H9 (cell line): ENCODE data around the gene OARD1. TPM values are rescaled to one million over a fixed set of nuclear protein-coding genes. Genes with fewer than 3 reads are reported as not detected.

ENCODE experiments used
- DNase-seq: peaks from one replicate; pipeline ENCODE4 v3.0.0-alpha.2; 2017
- H2AFZ ChIP-seq: one replicate; pipeline ENCODE4 v1.6.1; 2013; ENCODE audit warnings: mild to moderate bottlenecking, low read length, control low read depth, moderate library complexity
- H2AK5ac ChIP-seq: 2 replicates; pipeline ENCODE4 v1.6.1; 2013; ENCODE audit warnings: low read length, control low read depth, mixed read lengths; ENCODE audit not compliant: insufficient read length
- H2BK120ac ChIP-seq: one replicate; pipeline ENCODE4 v1.6.1; 2013; ENCODE audit warnings: low read depth, mild to moderate bottlenecking, low read length, control low read depth, inconsistent platforms; ENCODE audit not compliant: poor library complexity, severe bottlenecking
- H2BK12ac ChIP-seq: 2 replicates; pipeline ENCODE4 v1.6.1; 2013; ENCODE audit warnings: low read length, control low read depth, mixed read lengths, low read depth; ENCODE audit not compliant: insufficient read length
- H2BK15ac ChIP-seq: 2 replicates; pipeline ENCODE4 v1.6.1; 2013; ENCODE audit warnings: low read depth, low read length, control low read depth
- H2BK20ac ChIP-seq: one replicate; pipeline ENCODE4 v1.6.1; 2013; ENCODE audit warnings: low read depth, mild to moderate bottlenecking, low read length, control low read depth, inconsistent platforms; ENCODE audit not compliant: poor library complexity, severe bottlenecking
- H2BK5ac ChIP-seq: 2 replicates; pipeline ENCODE4 v1.6.1; 2013; ENCODE audit warnings: low read length, control low read depth, mixed read lengths; ENCODE audit not compliant: insufficient read length
- H3K14ac ChIP-seq: 2 replicates; pipeline ENCODE4 v1.6.1; 2013; ENCODE audit warnings: low read length, control low read depth; ENCODE audit not compliant: insufficient read depth
- H3K18ac ChIP-seq: 2 replicates; pipeline ENCODE4 v1.6.1; 2013; ENCODE audit warnings: low read depth, mild to moderate bottlenecking, mixed read lengths, low read length, control low read depth; ENCODE audit not compliant: insufficient read length
- H3K23ac ChIP-seq: 2 replicates; pipeline ENCODE4 v1.6.1; 2013; ENCODE audit warnings: low read length, control low read depth, mixed read lengths, low read depth; ENCODE audit not compliant: insufficient read length
- H3K23me2 ChIP-seq: 2 replicates; pipeline ENCODE4 v1.6.1; 2013; ENCODE audit warnings: low read depth, mild to moderate bottlenecking, mixed read lengths, low read length, control low read depth; ENCODE audit not compliant: insufficient read length, poor library complexity, severe bottlenecking
- H3K27ac ChIP-seq: 2 replicates; pipeline ENCODE4 v1.5.1; 2013; ENCODE audit warnings: low read length, control low read depth, mixed read lengths, low read depth; ENCODE audit not compliant: insufficient read length
- H3K27me3 ChIP-seq: 2 replicates; pipeline ENCODE4 v1.6.1; 2013; ENCODE audit warnings: low read length, control low read depth, inconsistent platforms; ENCODE audit not compliant: insufficient read depth
- H3K4ac ChIP-seq: 2 replicates; pipeline ENCODE4 v1.6.1; 2013; ENCODE audit warnings: low read depth, mild to moderate bottlenecking, control low read depth, inconsistent platforms, low read length, moderate library complexity
- H3K4me1 ChIP-seq: 2 replicates; pipeline ENCODE4 v1.6.1; 2013; ENCODE audit warnings: low read length, control low read depth, inconsistent platforms; ENCODE audit not compliant: insufficient read depth
- H3K4me2 ChIP-seq: 2 replicates; pipeline ENCODE4 v1.6.1; 2013; ENCODE audit warnings: low read length, control low read depth, mixed read lengths; ENCODE audit not compliant: insufficient read length, insufficient read depth
- H3K56ac ChIP-seq: 2 replicates; pipeline ENCODE4 v1.6.1; 2013; ENCODE audit warnings: low read depth, mild to moderate bottlenecking, mixed read lengths, low read length, control low read depth; ENCODE audit not compliant: insufficient read length
- H3K79me1 ChIP-seq: 2 replicates; pipeline ENCODE4 v1.6.1; 2013; ENCODE audit warnings: low read depth, mild to moderate bottlenecking, moderate library complexity, low read length, control low read depth, inconsistent platforms; ENCODE audit not compliant: insufficient read depth, poor library complexity, severe bottlenecking
- H3K79me2 ChIP-seq: 2 replicates; pipeline ENCODE4 v1.6.1; 2013; ENCODE audit warnings: low read length, control low read depth, inconsistent platforms; ENCODE audit not compliant: insufficient read depth
- H3K9ac ChIP-seq: 2 replicates; pipeline ENCODE4 v1.6.1; 2013; ENCODE audit warnings: low read length, control low read depth, mixed read lengths; ENCODE audit not compliant: insufficient read length; ENCODE audit errors: extremely low read depth
- H3K9me3 ChIP-seq: one replicate; pipeline ENCODE4 v1.6.1; 2013; ENCODE audit warnings: low read depth, low read length, inconsistent platforms; ENCODE audit not compliant: control insufficient read depth
- H3T11ph ChIP-seq: one replicate; pipeline ENCODE4 v1.6.1; 2013; ENCODE audit warnings: mild to moderate bottlenecking, low read length, control low read depth, inconsistent platforms
- H4K20me1 ChIP-seq: one replicate; pipeline ENCODE4 v1.6.1; 2013; ENCODE audit not compliant: control insufficient read depth, insufficient read length, insufficient read depth
- H4K5ac ChIP-seq: 2 replicates; pipeline ENCODE4 v1.6.1; 2013; ENCODE audit warnings: low read depth, mild to moderate bottlenecking, mixed read lengths, low read length, control low read depth; ENCODE audit not compliant: insufficient read length
- H4K8ac ChIP-seq: replicated peaks from 2 replicates; pipeline ENCODE4 v1.6.1; 2013; ENCODE audit warnings: low read length, control low read depth, mixed read lengths, low read depth; ENCODE audit not compliant: insufficient read length
- H4K91ac ChIP-seq: 2 replicates; pipeline ENCODE4 v1.6.1; 2013; ENCODE audit warnings: low read depth, mild to moderate bottlenecking, moderate library complexity, mixed read lengths, low read length, control low read depth; ENCODE audit not compliant: insufficient read length
- H3K27ac Mint-ChIP-seq, 3 experiments: 2 replicates in 2 of 3; 3 replicates in 1 of 3; pipeline ENCODE4 v1.8.0; 2020 to 2021; ENCODE audit warnings: mixed read lengths in 3 of 3, mild to moderate bottlenecking in 1 of 3, moderate library complexity in 1 of 3
- H3K27me3 Mint-ChIP-seq: 2 replicates; pipeline ENCODE4 v1.8.0; 2021; ENCODE audit warnings: low read depth, mild to moderate bottlenecking, moderate library complexity, mixed read lengths
- H3K36me3 Mint-ChIP-seq, 3 experiments: 2 replicates in 2 of 3; 3 replicates in 1 of 3; pipeline ENCODE4 v1.8.0; 2020 to 2021; ENCODE audit warnings: low read depth in 3 of 3, mixed read lengths in 3 of 3; ENCODE audit not compliant: insufficient read depth in 1 of 3
- H3K4me1 Mint-ChIP-seq, 2 experiments: 2 replicates each; pipeline ENCODE4 v1.8.0; 2020; ENCODE audit warnings: mixed read lengths in 2 of 2
- H3K4me3 Mint-ChIP-seq, 2 experiments: 2 replicates in 1 of 2; 3 replicates in 1 of 2; pipeline ENCODE4 v1.8.0; 2020 to 2021; ENCODE audit warnings: mild to moderate bottlenecking in 2 of 2, mixed read lengths in 2 of 2, moderate library complexity in 1 of 2
- H3K9me3 Mint-ChIP-seq, 2 experiments: 2 replicates in 1 of 2; 3 replicates in 1 of 2; pipeline ENCODE4 v1.8.0; 2020; ENCODE audit warnings: mild to moderate bottlenecking in 2 of 2, mixed read lengths in 2 of 2, moderate library complexity in 1 of 2
- WGBS: extraction: QIAGEN DNeasy Blood & Tissue Kit; methylation state at CpG from one replicate; pipeline ENCODE4 v1.1.7; 2013; ENCODE audit warnings: missing lambda C conversion rate, low lambda C conversion rate, mixed read lengths; ENCODE audit not compliant: insufficient read length; ENCODE audit errors: extremely low coverage; 5-methylcytosine and 5-hydroxymethylcytosine counted together
- total RNA-seq: library from RNA; stranded (reverse); gene quantifications from 2 replicates; pipeline ENCODE4 v1.2.1, GENCODE V29; 2021
- TF ChIP-seq, protein P1 (sequence below): fragments of 200-600 bp; sonication (generic); conservative IDR thresholded peaks from 3 replicates; pipeline ENCODE4 v1.8.0; 2021; ENCODE audit warnings: antibody characterized with exemption, mild to moderate bottlenecking

OARD1 gene
- total RNA-seq, 1 experiment from 2014 or later: 36.6 TPM

DNA sequence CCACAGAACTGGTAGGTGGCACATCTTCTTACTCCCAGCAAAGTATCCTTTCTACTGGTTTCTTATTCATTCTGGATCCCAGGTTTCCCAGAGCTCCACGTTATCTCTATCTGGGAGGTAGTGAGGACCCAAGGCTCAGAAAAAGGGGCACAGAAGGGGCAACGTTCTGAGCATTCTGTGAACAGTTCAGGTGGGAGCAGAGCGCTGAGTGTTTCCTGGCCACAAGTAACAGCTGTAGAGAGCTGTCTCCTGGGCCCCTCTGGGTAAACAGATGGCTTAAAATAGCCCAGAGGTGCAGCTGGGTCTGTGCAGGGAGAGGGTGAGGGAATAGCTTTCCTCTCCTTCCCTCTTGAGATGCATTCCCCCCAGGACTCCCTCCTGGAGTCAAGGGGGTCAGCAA, 17.0 kb downstream of the OARD1 start:
- WGBS: no CpG with 5 or more reads among the region's 3 CpGs
- H3K4ac ChIP-seq: no peak overlapping the region
- H3K36me3 Mint-ChIP-seq: peaks cover 0 to 2% (median 0%) of the 10 kb centered on the region in 3 experiments; a peak in 1 of 7 replicates
- TF ChIP-seq, protein P1, sequence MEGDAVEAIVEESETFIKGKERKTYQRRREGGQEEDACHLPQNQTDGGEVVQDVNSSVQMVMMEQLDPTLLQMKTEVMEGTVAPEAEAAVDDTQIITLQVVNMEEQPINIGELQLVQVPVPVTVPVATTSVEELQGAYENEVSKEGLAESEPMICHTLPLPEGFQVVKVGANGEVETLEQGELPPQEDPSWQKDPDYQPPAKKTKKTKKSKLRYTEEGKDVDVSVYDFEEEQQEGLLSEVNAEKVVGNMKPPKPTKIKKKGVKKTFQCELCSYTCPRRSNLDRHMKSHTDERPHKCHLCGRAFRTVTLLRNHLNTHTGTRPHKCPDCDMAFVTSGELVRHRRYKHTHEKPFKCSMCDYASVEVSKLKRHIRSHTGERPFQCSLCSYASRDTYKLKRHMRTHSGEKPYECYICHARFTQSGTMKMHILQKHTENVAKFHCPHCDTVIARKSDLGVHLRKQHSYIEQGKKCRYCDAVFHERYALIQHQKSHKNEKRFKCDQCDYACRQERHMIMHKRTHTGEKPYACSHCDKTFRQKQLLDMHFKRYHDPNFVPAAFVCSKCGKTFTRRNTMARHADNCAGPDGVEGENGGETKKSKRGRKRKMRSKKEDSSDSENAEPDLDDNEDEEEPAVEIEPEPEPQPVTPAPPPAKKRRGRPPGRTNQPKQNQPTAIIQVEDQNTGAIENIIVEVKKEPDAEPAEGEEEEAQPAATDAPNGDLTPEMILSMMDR: no peak
- no peak overlapping the region for H2AFZ ChIP-seq
- no peaks in the 10 kb centered on the region for H3K79me1 ChIP-seq
- H3K23ac ChIP-seq: no peak overlapping the region
- H4K5ac ChIP-seq: no peak overlapping the region
- H3K9me3 ChIP-seq: no peaks in the 10 kb centered on the region
- H3K4me1 Mint-ChIP-seq: peaks cover 22 to 23% of the 10 kb centered on the region in 2 experiments
- H4K91ac ChIP-seq: no peak overlapping the region
- no peak overlapping the region for H3K27ac ChIP-seq
- H3K79me2 ChIP-seq: no peaks in the 10 kb centered on the region
- H3K4me2 ChIP-seq: no peak overlapping the region
- no peak overlapping the region for H2BK5ac ChIP-seq
- H3K4me1 ChIP-seq: peaks cover 9% of the 10 kb centered on the region; the same call in 1 of the 2 replicates
- H3K27me3 Mint-ChIP-seq: no peaks in the 10 kb centered on the region
- no peaks in the 10 kb centered on the region for H3K9me3 Mint-ChIP-seq
- no peak overlapping the region for H2BK120ac ChIP-seq
- H2BK12ac ChIP-seq: no peak overlapping the region
- H3K56ac ChIP-seq: no peak overlapping the region
- H3K27me3 ChIP-seq: no peaks in the 10 kb centered on the region
- no peak overlapping the region for H4K8ac ChIP-seq
- no peak overlapping the region for H3K9ac ChIP-seq
- H3T11ph ChIP-seq: no peak overlapping the region
- H2AK5ac ChIP-seq: no peak overlapping the region
- H2BK15ac ChIP-seq: no peak overlapping the region
- H4K20me1 ChIP-seq: no peaks in the 10 kb centered on the region
- H3K4me3 Mint-ChIP-seq: no peak overlapping the region
- H2BK20ac ChIP-seq: no peak overlapping the region
- no peak for DNase-seq
- no peak overlapping the region for H3K14ac ChIP-seq
- no peak overlapping the region for H3K27ac Mint-ChIP-seq
- H3K18ac ChIP-seq: no peak overlapping the region
- H3K23me2 ChIP-seq: no peaks in the 10 kb centered on the region
